ENCODE results near the gene DDX1.

DNA sequence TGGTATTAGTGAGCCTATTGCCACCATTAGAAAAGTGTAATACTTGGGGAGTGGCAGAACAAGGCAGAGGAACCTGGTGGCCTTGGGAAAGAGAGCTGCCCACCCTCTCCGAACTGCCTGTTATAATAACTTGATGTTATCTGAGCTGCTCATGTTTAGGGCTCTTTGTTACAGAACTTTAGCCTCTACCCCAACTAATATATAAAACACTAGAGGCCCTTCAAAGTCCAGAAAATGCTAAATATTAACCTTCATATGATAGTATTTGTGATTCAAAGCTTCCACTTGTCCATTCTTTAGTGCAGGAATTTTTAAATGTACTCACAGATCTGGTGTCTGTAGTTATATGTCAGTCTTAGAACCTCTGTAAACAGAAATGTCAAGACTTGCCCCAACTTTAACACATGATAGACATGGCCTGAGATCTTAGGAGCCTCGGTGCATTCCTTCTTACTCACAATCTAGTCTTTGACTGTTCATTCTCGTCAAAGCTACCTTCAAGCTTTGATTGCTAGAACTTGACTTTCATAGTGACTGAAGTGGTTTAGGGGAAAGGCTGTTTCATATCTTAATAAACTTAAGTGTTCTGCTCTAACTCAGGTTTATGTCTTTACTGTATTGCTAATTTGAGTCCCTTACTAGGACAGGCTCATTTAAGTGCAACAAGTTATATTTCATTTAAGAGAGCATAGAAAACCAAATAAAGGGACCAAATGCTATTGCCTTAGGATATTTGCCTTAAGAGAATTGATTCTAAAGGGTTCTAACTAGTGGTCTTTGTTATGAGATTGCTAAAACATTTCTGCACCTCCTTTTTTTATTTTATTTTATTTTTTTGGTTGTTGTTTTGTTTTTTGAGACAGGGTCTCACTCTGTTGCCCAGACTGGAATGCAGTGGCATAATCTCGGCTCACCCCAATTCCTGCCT is 41.6 kb downstream of the DDX1 start:
- TF ChIP-seq, protein P1, sequence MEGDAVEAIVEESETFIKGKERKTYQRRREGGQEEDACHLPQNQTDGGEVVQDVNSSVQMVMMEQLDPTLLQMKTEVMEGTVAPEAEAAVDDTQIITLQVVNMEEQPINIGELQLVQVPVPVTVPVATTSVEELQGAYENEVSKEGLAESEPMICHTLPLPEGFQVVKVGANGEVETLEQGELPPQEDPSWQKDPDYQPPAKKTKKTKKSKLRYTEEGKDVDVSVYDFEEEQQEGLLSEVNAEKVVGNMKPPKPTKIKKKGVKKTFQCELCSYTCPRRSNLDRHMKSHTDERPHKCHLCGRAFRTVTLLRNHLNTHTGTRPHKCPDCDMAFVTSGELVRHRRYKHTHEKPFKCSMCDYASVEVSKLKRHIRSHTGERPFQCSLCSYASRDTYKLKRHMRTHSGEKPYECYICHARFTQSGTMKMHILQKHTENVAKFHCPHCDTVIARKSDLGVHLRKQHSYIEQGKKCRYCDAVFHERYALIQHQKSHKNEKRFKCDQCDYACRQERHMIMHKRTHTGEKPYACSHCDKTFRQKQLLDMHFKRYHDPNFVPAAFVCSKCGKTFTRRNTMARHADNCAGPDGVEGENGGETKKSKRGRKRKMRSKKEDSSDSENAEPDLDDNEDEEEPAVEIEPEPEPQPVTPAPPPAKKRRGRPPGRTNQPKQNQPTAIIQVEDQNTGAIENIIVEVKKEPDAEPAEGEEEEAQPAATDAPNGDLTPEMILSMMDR (conservative IDR thresholded peaks at IDR 0.05; ENCODE audit: low read depth, low read length), result no peak
- no peak for TF ChIP-seq EZH2 (IDR thresholded peaks at IDR 0.05; ENCODE audit: borderline replicate concordance, low read depth, low read length, poor library complexity, severe bottlenecking)
